Measurements from ENCODE around the gene RASSF1.

The RASSF1 gene

GRCh38 chr3:50341996-50342650 lies 1.5 kb upstream of the RASSF1 start:
- no peak for DNase-seq

DNA sequence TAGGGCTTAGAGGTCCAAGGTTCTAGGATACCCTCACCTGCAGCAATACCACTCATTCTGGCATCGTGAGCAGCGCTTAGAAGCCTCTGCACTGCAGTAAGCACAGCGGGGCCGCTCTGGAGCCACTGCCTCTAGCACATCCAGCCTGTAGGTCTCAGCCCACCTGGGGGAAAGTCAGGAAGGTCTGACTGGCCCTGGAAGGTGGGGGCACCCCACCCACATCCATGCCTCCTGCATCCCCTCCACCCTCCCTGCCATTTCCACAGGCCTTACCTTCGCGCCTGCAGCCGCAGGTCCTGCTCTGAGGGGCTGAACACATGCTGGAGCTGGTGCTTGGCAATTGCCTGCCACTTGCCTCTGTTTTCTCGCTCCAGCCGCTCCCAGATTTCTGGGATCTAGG lies 901 bp upstream of the RASSF1 start:
- DNase-seq, result no peak

- peak; percentile 51 for DNase-seq
Measured at GRCh38 chr3:50340147-50340447, 539 bp downstream of the RASSF1 start.

DNA sequence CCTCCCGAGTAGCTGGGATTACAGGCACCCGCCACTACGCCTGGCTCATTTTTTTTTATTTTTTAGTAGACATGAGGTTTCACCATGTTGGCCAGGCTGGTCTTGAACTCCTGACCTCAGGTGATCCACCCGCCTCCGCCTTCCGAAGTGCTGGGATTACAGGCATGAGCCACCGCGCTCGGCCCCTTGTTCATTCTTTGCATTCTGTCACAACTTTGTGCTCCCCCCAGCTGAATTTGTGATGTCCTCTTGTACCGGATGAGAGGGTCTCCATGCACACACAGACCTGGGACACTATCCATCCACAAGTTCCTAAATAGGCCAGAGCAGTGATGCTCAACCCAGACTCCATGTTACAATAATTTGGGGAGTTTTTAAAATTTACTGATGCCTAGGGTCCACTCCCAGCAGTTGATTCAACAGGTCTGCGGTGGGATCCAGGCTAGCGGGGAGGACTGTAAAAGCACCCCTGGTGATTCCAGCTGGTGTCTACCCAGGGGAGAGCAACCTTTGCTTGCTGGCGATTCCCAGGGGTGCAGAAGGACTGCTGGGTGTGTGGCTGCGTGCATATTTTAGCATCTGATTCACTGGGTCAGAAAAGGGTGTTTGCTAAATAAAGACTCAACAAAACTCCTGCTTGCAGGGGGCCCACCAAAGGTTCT lies 1.0 kb downstream of the RASSF1 start:
- peak; percentile 46 for DNase-seq

DNA sequence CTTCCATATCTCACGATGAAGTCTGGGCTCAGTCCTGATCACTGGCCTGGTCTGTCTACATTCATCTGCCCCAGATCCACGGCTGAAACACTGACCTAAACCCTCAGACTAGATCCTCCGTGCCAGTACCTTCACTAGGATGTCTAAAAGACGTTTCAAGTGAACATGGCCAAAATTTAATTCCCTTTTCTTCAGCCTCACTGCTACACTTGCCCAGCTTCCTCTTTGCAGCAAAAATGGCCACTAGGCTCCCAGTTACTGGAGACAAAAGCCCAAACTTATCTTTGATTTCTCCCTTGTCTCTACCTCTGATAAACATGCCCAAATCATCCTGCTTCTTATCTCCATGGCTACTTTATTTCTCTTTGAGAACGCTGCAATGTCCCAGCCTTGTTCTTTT lies 1.7 kb downstream of the RASSF1 start:
- DNase-seq, result peak; percentile 68

DNA sequence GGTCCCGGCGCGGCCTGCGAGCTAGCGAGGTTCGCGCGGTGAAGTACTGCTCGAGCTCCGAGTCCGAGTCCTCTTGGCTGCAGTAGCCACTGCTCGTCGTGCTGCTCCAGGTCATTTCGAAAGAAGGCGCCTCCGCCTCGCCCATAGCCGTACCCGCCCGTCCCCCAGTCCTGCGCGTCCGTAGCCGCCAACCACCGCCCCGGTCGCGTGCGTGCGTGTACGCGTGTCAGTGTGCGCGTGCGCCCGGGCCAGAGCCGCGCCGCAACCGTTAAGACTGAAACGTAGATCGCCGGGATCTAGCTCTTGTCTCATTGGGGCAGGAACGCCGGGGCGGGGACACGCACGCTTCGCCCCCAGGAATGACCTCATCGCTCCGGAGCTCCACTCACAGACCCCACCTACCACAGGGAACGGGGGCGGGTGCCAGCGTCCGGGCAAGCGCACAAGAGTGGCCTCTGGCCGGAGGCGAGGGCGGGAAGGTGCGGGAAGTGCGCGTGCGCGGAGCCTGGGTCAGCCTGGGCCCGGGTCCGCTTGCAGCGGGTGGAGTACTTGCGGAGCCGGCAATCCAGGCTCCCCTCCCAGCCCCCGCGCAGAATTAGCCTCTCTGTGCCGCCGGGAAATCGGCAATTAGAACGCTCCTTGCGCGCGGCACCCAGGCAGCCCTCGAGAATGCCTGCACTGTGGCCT lies 3.3 kb downstream of the RASSF1 start:
- peak; percentile 97 for DNase-seq

DNA sequence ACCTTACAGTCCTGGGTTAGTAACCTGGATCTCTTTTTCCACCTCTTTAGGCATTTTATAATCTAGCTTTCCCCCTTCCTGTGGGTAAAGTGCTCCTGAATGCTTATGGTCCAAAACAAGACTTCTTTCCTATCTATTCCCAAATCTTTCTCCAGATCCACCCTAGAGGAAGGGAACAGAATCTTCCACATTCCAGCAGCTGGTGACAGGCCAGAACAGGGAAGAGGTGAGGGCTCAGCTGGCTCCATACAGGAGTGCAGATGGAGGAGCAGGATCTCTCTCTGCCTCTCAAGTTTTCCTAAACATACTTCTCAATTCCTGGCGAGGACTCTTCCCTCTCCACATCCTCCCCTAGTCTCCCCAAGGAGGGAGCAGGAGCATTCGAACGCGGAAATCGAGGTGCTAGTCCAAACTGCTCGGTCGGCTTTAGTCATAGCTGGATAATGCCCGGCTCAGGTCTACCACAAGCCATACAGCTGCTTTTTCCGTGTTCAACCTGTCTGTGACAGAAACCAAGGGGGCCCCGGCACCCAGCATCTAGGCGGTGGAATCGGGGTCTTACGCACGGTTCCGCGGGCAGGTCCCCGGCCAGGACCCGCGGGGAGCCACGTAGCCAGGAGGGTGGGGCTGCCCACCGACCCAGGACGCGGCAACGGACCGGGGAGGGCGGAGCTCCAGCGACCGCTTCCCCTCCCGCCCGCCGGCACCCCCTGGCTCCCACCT lies 4.0 kb downstream of the RASSF1 start:
- peak; percentile 45 for DNase-seq

DNA sequence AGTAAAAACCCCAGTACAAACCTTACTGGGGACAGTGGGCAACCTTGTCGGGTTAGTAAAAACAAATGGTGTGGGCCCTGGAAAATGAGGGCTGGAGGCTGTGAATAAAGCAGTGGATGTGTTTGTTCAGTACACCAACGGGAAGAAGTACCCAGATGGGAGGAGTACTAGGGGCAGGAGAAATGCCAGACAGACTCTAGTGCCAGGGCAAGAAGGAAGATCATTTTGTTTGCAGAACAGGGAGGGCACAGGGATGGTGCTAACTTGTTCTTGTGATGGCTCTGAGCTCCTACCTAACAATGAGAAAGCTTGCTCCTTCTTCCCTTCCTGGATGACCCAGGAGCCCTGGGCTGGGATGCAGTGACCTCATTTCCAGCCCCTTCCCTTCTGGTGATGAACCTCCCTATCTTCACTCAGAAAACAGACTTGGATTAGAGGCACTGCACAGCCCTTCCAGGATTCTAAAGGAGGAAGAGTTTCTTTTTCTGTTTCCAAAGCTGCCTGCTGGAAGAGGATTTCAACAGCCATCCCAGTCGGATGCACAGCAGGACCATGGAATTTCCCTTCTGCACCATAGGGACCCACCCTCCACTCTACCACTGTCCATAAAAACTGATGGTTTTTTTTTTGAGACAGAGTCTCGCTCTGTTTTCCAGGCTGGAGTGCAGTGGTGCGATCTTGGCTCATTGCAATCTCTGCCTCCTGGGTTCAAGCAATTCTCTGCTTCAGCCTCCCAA lies 6.1 kb downstream of the RASSF1 start:
- DNase-seq, result no peak

DNA sequence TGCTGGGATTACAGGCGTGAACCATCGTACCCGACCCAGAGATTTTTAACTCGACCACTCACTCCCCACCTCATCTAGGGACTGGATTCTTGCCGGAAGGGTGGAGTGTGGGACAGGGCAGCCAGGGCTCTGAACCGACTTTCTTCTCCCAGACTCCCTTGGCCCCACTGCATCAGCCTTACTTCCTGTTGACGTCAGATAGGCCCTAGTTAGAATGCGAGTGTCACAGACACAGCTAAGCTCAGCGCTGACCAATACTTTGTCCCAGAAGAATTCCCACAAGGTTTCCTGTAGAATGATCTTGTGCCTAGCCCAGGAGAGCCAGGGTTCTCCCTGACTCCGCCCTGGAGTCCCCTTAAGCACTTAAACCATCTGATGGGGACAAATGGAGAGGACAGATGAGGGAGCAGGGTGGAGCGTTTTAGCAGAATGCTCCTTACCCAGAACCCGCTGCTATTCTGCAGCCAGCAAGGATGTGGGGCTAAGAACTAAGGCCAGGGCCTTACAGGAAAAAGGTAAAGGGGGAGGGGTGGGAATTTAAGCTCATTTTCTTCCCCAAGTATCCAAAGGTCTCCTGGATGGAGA lies 6.8 kb downstream of the RASSF1 start:
- DNase-seq, result no peak

DNA sequence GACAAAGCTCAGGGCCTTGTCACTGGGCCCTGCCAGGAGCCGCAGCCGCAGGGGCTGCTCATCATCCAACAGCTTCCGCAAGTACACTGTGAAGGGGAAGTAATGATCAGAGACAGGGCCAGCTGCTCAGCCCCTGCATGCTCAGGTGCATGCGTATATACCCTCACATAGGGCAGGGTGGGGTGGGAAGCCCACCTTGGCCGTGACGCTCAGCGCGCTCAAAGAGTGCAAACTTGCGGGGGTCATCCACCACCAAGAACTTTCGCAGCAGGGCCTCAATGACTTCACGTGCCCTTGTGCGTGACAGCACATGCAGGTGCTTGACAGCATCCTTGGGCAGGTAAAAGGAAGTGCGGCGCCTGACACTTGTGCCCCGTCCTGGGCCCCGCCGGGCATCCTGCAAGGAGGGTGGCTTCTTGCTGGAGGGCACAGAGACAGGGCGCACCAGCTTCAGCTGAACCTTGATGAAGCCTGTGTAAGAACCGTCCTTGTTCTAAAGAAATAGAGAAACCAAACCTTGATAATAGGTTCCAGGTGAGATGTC lies 9.2 kb downstream of the RASSF1 start:
- no peak for DNase-seq

DNA sequence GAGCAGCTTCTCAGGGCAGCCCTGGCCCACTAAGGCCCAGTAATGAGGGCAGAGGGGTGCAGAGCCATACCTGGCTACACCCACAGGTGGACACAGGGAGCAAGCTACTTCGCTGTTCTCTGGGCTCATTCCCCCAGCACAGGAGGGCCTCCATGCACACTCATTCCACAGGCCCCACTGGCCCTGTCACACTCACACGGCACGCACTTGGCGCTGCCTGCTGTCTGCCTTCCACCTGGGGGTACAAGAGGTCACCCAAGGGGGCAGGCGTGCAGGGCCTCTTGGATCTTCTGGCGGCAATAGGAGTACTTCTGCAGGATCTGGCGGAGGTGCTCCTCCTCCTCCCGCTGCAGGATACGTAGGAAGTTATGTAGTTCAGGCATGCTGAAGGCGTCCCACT lies 10.3 kb downstream of the RASSF1 start:
- DNase-seq, result no peak

DNA sequence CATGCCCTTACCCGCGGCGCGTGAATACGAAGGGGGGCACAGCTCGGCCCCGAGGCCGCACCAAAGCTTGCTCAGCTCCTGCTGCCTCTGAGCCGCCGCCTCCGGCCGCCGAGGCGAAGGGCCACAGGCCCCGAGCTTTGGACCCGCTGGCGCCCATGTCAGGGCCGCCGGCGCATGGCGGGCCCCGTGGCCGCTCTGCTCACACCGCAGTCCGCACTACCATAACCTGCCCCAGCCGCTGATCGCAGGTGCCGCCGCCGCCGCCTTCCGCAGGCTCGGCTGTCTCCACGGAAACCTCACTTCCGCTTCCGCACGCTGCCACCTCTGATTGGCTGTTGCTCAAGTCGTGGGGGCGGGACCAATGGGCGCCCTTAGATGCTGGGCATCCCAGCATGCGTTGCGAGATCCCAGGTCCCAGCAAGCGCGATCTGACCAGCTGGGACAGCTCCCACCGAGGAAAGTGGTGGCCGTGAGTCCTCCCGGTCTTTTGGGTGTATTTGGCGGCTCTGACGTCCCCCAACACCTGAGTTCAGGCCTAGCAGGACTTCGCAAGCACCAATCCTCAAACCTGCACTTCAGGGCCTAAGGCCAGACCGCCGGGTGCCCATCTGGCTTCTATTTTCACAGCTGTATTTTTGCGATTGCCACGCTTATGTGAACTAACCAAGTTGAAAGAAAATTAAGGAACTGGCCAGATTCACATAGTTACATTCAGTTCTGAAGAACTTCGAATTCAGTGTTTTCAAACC lies 12.5 kb downstream of the RASSF1 start, which contains the start of gene TUSC2:
TUSC2 (minus strand) TSS at position 281 of the 749 bp plus-strand sequence; CDS start at position 157, 124 bp downstream.
- peak; percentile 96 for DNase-seq

DNA sequence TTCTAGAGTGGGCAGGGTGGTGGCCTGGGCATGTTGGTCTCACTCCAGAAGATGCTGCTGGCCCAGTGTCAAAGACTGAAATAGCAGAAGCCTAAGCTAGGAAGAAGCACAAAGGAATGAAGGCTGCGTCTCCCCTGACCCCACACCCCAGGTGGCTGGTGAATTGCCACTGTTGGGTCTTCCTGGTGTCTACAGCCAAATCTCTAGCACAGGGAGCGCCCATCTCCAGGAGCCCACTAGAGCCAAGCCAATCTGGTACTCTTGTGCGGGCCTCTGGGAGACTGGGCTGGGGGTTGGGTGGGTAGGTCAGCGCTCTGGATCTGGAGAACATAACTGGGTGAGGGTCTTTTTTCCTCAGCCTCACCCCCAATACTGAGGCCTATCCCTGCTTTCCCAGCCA lies 13.5 kb downstream of the RASSF1 start:
- no peak for DNase-seq

DNA sequence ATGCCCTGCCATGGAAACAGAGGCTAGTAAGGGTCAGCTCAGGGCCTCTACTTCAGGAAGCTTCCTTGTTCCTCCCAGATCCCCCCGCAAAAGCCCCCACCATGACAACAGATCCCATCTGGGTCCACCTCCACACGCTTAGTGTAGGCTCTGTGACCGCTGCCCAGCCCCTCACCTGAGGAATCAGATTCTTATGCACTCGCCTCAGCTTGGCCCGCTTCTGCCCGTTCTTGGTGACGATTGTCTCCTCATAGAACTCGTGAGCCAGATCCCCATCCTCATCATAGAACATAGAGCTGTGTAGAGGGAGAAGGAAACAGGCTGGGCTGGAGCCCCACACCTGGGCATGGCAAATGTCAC lies 14.5 kb downstream of the RASSF1 start:
- no peak for DNase-seq

DNA sequence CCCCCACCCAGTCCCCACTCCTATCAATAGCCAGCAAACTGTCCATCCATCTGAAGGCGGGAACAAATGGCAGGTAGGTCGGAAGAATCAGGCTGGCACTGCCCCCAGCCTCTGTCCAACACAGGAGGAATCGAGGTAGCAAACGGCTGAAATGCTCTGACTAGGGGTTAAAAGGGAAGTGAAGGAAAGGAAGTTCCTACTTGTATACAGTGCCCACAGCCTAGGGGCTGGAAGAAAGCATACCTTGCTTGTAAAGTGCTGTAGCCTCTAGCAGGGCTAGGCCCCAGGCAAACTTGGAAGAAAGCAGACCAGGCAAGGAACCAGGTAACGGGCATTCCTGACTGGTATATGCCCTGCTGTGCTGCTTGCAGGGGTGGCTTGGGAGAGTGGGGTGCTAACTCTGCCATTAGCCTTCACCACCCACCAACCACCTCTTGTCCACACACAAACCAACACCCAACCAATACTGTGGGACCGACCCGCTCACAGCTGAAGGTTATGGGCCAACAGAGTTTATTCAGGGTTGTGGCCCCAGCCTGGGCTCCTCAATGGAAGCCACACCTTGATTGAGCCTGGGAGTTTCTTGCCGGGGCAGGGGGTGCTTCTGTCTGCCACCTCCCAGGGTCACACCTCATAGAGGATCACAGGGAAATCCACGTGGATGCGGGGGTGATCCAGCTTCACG lies 15.0 kb downstream of the RASSF1 start:
- DNase-seq, result no peak

DNA sequence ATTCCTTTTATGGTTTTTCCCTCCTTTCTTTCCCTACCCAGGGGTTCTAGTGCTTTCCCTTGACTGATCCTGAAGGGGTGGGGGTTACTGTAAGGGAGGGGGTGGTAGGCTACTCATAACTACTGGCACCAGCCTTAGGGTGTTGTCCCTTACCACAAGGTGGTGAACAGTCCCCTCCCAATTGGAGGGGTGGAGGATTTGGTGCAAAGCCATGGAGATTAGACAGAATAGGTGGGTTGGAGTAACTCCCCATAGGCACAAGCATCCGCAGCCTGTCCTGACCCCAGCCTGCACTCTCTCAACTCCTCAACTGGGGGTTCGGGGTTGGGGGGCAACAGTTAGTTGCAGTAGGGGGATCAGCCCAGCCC lies 15.5 kb downstream of the RASSF1 start:
- DNase-seq, result no peak

DNA sequence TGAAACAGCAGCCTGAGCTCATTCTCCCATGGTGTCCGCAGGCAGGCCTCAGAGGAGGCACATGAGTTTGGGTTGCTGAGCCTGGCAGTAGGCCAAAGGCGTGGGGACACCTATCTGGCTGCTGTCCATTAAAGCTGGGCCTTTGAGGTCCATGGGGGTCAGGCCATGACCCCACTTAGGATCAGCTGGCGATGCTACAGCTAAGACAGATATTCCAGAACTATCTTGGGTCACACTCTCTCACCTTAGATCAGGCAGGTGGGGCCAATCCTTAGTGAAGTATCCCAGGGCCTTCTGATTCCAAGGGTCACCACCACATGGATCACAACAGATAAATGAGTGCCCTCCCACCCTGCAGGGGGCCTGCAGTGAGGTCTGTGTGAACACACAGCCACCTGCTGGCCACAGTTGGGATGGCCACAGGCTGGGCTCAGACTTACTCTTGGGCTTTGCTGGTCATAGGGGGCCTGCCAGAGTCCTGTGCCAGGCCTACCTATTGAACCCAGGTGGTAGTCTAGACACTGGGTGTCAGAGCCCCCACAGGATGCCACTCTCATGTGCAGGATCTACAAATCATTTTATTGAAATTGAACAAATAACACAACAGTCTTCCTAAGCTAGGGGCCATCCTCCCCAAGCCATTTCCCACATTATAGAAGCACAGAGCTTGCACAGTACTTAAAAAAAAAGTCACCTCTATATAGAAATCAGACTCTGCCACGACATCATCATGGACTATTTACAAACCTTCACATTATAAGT lies 16.1 kb downstream of the RASSF1 start:
- peak; percentile 72 for DNase-seq

DNA sequence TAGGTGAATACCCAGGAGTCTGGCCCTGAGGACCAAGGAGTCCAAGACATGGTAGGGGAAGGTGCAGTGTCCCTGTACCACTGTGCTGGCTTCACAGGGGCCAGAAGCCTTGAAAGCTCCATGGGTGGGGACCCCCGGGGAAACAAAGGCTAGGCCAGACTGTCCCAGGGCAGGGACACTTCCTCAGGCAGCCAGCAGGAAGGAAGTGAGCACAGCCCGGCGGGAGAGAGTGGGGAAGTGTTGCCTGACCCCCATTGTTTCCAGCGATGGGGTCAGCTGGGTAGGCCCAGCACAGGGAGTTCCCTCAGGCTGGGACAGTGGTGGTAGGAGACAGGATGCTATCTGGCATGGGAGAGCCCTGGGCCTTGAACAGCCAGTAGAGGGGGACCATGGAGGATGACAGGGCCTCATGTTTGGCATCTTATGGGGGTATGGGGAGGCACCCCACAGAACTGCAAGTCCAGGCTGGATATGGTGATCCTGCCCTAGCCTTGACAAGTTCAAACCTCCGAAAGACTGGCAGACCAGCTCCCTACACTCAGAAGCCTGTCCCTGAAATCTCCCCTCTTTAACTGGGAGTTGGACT lies 16.9 kb downstream of the RASSF1 start:
- DNase-seq, result no peak

DNA sequence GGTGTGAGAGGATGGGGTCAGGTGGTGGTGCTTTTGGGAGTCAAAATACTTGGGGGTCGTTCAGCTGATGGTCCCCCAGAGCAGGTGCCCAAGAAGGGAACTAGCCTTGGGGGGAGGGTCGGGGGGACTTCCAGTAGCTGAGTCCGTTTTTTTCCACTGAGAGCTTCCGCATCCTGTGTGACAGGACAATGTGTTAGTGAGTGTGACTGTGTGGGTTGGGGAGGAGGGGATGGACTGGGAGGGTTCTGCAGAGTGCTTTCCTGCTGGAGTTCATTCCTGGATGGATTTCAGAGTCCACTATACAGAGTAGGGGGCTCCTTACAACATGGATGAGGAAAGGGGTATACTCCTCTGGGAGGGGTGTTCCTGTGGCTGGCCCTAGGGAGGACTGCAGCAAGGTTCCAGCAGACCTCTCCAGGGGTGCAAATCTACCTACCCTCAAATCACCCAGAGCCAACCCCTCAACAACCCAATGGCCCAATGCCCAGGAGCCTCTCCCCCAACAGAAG lies 17.5 kb downstream of the RASSF1 start:
- no peak for DNase-seq
